DOHH2 (cell line): ENCODE measurements around the gene MS4A2.

Experiments used
- H3F3A ChIP-seq: fragments of 200-600 bp; sonication (generic), shearing (Covaris generic); 2 replicates; pipeline ENCODE4 v1.6.0; 2016; ENCODE audit warnings: antibody characterized with exemption, mild to moderate bottlenecking; ENCODE audit not compliant: control insufficient read depth, insufficient read depth
- H3K27ac ChIP-seq: fragments of 200-600 bp; sonication (generic); 2 replicates; pipeline ENCODE4 v1.5.1; 2014; ENCODE audit warnings: low read depth, mild to moderate bottlenecking, low read length, moderate library complexity
- H3K27me3 ChIP-seq: fragments of 200-600 bp; sonication (generic); 2 replicates; pipeline ENCODE4 v1.6.1; 2014; ENCODE audit warnings: mild to moderate bottlenecking, low read length, mixed read lengths; ENCODE audit not compliant: control insufficient read depth
- H3K36me3 ChIP-seq: fragments of 200-600 bp; sonication (generic); 2 replicates; pipeline ENCODE4 v1.6.1; 2014; ENCODE audit warnings: mild to moderate bottlenecking, low read length, moderate library complexity, mixed read lengths; ENCODE audit not compliant: control insufficient read depth
- H3K4me1 ChIP-seq: fragments of 200-600 bp; sonication (generic); 2 replicates; pipeline ENCODE4 v1.6.1; 2014; ENCODE audit warnings: mild to moderate bottlenecking, low read length, mixed read lengths; ENCODE audit not compliant: control insufficient read depth
- H3K4me2 ChIP-seq: fragments of 200-600 bp; sonication (generic); 2 replicates; pipeline ENCODE4 v1.6.0; 2014; ENCODE audit warnings: mild to moderate bottlenecking, low read length, moderate library complexity
- H3K4me3 ChIP-seq: fragments of 200-600 bp; sonication (generic); 2 replicates; pipeline ENCODE4 v1.5.1; 2014; ENCODE audit warnings: mild to moderate bottlenecking, low read length, mixed read lengths
- H3K79me2 ChIP-seq: fragments of 200-600 bp; sonication (generic); 2 replicates; pipeline ENCODE4 v1.6.1; 2014; ENCODE audit warnings: mild to moderate bottlenecking, low read length, mixed read lengths; ENCODE audit not compliant: control insufficient read depth
- H3K9me2 ChIP-seq: fragments of 200-600 bp; sonication (generic); replicated peaks from 2 replicates; pipeline ENCODE4 v1.6.1; 2014; ENCODE audit warnings: mild to moderate bottlenecking, low read length, mixed read lengths; ENCODE audit not compliant: control insufficient read depth
- H3K9me3 ChIP-seq: fragments of 200-600 bp; sonication (generic); 2 replicates; pipeline ENCODE4 v1.6.1; 2014; ENCODE audit warnings: antibody characterized with exemption, low read length, mixed read lengths; ENCODE audit not compliant: control insufficient read depth, insufficient read depth
- H4K20me1 ChIP-seq: fragments of 200-600 bp; sonication (generic); 2 replicates; pipeline ENCODE4 v1.6.0; 2014; ENCODE audit warnings: low read depth, mild to moderate bottlenecking, antibody characterized with exemption, low read length, moderate library complexity; ENCODE audit not compliant: control insufficient read depth, insufficient read depth
- CTCF ChIP-seq: fragments of 200-600 bp; sonication (generic); IDR thresholded peaks from one replicate; pipeline ENCODE4 v1.5.1; 2014; ENCODE audit warnings: antibody characterized with exemption, mild to moderate bottlenecking, low read depth, low read length; ENCODE audit not compliant: poor library complexity, severe bottlenecking
- EZH2phosphoT487 ChIP-seq: fragments of 200-600 bp; sonication (generic); IDR thresholded peaks from 2 replicates; pipeline ENCODE4 v1.6.1; 2017; ENCODE audit warnings: borderline replicate concordance, mild to moderate bottlenecking, antibody characterized with exemption, low read length, moderate library complexity, mixed read lengths

MS4A2 gene

GRCh38 chr11:60056349-60056969 lies 32.0 kb upstream of the MS4A2 start, which contains the start of gene MS4A3:
MS4A3 (plus strand) TSS chr11:60056665; CDS start chr11:60061161, 4,496 bp downstream.
- H3K4me3 ChIP-seq: no peak within 1 kb of the TSS

GRCh38 chr11:60059052-60059451 lies 29.4 kb upstream of the MS4A2 start:
- no peak overlapping the region for H3K4me2 ChIP-seq
- no peaks in the 10 kb centered on the region for H3K9me3 ChIP-seq
- no peaks in the 10 kb centered on the region for H4K20me1 ChIP-seq
- H3K4me3 ChIP-seq: no peak overlapping the region
- TF ChIP-seq EZH2phosphoT487: no peak
- TF ChIP-seq CTCF: no peak
- no peaks in the 10 kb centered on the region for H3K9me2 ChIP-seq
- H3F3A ChIP-seq: no peaks in the 10 kb centered on the region
- H3K27me3 ChIP-seq: peaks cover 5% of the 10 kb centered on the region
- H3K79me2 ChIP-seq: no peaks in the 10 kb centered on the region
- H3K4me1 ChIP-seq: no peaks in the 10 kb centered on the region
- no peaks in the 10 kb centered on the region for H3K36me3 ChIP-seq
- no peak overlapping the region for H3K27ac ChIP-seq

More at GRCh38 chr11:60056349-60056969, 32.0 kb upstream of the MS4A2 start, which contains the start of gene MS4A3:
- no peak for TF ChIP-seq EZH2phosphoT487
- no peak for TF ChIP-seq CTCF
- Histone ChIP-seq H3F3A (no peaks in the 10 kb centered on the region), H3K27me3 (peaks cover 5% of the 10 kb centered on the region), H3K36me3 (no peaks in the 10 kb centered on the region), H3K4me2 (no peak within 1 kb of the TSS), H3K9me3 (no peaks in the 10 kb centered on the region), H3K9me2 (no peaks in the 10 kb centered on the region), H4K20me1 (no peaks in the 10 kb centered on the region), H3K27ac (no peak within 1 kb of the TSS), H3K79me2 (no peaks in the 10 kb centered on the region), H3K4me1 (no peaks in the 10 kb centered on the region)

- Histone ChIP-seq H3K9me3 (no peaks in the 10 kb centered on the region), H4K20me1 (no peaks in the 10 kb centered on the region), H3F3A (no peaks in the 10 kb centered on the region), H3K36me3 (no peaks in the 10 kb centered on the region), H3K27me3 (peaks cover 5% of the 10 kb centered on the region), H3K79me2 (no peaks in the 10 kb centered on the region), H3K4me2 (no peak overlapping the region), H3K4me1 (peaks cover 4% of the 10 kb centered on the region; the same call in 1 of the 2 replicates), H3K9me2 (no peaks in the 10 kb centered on the region), H3K4me3 (no peak overlapping the region), H3K27ac (no peak overlapping the region)
- TF ChIP-seq CTCF (no peak), EZH2phosphoT487 (no peak)
Measured at GRCh38 chr11:60059521-60060240, 28.8 kb upstream of the MS4A2 start.
